ENCODE measurements around the gene EHD4.

GRCh38 chr15:41945221-41945620, 27.1 kb downstream of the EHD4 start:
- TF ChIP-seq CTCF (IDR thresholded peaks at IDR 0.05) = no peak
- TF ChIP-seq POLR2A (IDR thresholded peaks at IDR 0.05) = no peak

All from vagina (tissue), 2 donors.